ENCODE measurements around the gene FHDC1. TPM values are rescaled to one million over a fixed set of nuclear protein-coding genes. Genes with fewer than 3 reads are reported as not detected.

FHDC1 gene
- total RNA-seq, 1 donor from 2014 or later: 25.7 TPM

GRCh38 chr4:152996111-152996571 lies 60.0 kb downstream of the FHDC1 start:
- no peaks in the 10 kb centered on the region for H3K36me3 ChIP-seq
- H3K4me1 ChIP-seq: no peaks in the 10 kb centered on the region
- no peak overlapping the region for H3K4me3 ChIP-seq
- no peaks in the 10 kb centered on the region for H3K9me3 ChIP-seq
- intact Hi-C loops (cut with DNase I): no loop called here
- no peak for TF ChIP-seq CTCF (IDR thresholded peaks at IDR 0.05)
- H3K27me3 ChIP-seq: no peaks in the 10 kb centered on the region
- DNase-seq (no peak), ATAC-seq (peak; percentile 56)
- H3K27ac ChIP-seq: peak overlapping the region; percentile 26

- Histone ChIP-seq H3K9me3 (no peaks in the 10 kb centered on the region), H3K4me3 (no peak overlapping the region), H3K36me3 (no peaks in the 10 kb centered on the region), H3K27me3 (no peaks in the 10 kb centered on the region), H3K4me1 (no peaks in the 10 kb centered on the region), H3K27ac (peak overlapping the region; percentile 26)
- DNase-seq (no peak), ATAC-seq (no peak)
- intact Hi-C loops (cut with DNase I): no loop called here
- no peak for TF ChIP-seq CTCF (IDR thresholded peaks at IDR 0.05)
Observed at GRCh38 chr4:152996672-152997071, 60.5 kb downstream of the FHDC1 start.

- H3K36me3 ChIP-seq: no peaks in the 10 kb centered on the region
- no peak overlapping the region for H3K27ac ChIP-seq
- TF ChIP-seq CTCF (IDR thresholded peaks at IDR 0.05): no peak
- H3K4me3 ChIP-seq: no peak overlapping the region
- ATAC-seq: no peak
- no peak for DNase-seq
- no peaks in the 10 kb centered on the region for H3K9me3 ChIP-seq
- H3K27me3 ChIP-seq: no peaks in the 10 kb centered on the region
- no peaks in the 10 kb centered on the region for H3K4me1 ChIP-seq
- intact Hi-C loops (cut with DNase I): no loop called here
Observed at GRCh38 chr4:152997288-152997687, 61.2 kb downstream of the FHDC1 start.

GRCh38 chr4:152997771-152998487 lies 61.8 kb downstream of the FHDC1 start:
- DNase-seq (no peak), ATAC-seq (peak; percentile 66)
- TF ChIP-seq CTCF (IDR thresholded peaks at IDR 0.05): no peak
- Histone ChIP-seq H3K4me3 (no peak overlapping the region), H3K36me3 (no peaks in the 10 kb centered on the region), H3K27ac (no peak overlapping the region), H3K4me1 (no peaks in the 10 kb centered on the region), H3K27me3 (no peaks in the 10 kb centered on the region), H3K9me3 (no peaks in the 10 kb centered on the region)
- intact Hi-C loops (cut with DNase I): no loop called here

GRCh38 chr4:152998861-152999260 lies 62.7 kb downstream of the FHDC1 start:
- no peaks in the 10 kb centered on the region for H3K9me3 ChIP-seq
- intact Hi-C loops (cut with DNase I): no loop called here
- no peaks in the 10 kb centered on the region for H3K4me1 ChIP-seq
- H3K27ac ChIP-seq: no peak overlapping the region
- no peak overlapping the region for H3K4me3 ChIP-seq
- H3K27me3 ChIP-seq: no peaks in the 10 kb centered on the region
- DNase-seq (no peak), ATAC-seq (no peak)
- no peak for TF ChIP-seq CTCF (IDR thresholded peaks at IDR 0.05)
- H3K36me3 ChIP-seq: no peaks in the 10 kb centered on the region
